IPS DF 6.9 (cell line): ENCODE measurements around the gene FCRL6.

Source experiments
- DNase-seq: peaks from one replicate; pipeline ENCODE4 v3.0.0-alpha.2; 2013; ENCODE audit warnings: low read depth, low spot score
- H3K27ac ChIP-seq: one replicate; pipeline ENCODE4 v1.5.1; 2013; ENCODE audit warnings: low read length, control low read depth
- H3K27me3 ChIP-seq: 2 replicates; pipeline ENCODE4 v1.6.1; 2013; ENCODE audit warnings: mild to moderate bottlenecking, low read length; ENCODE audit not compliant: control insufficient read depth, insufficient read depth
- H3K36me3 ChIP-seq: 2 replicates; pipeline ENCODE4 v1.6.1; 2013; ENCODE audit warnings: low read length; ENCODE audit not compliant: control insufficient read depth, insufficient read depth
- H3K4me1 ChIP-seq: 2 replicates; pipeline ENCODE4 v1.6.1; 2013; ENCODE audit warnings: low read length; ENCODE audit not compliant: control insufficient read depth, insufficient read depth
- H3K4me3 ChIP-seq: 2 replicates; pipeline ENCODE4 v1.5.1; 2013; ENCODE audit warnings: mild to moderate bottlenecking, low read length
- H3K9me3 ChIP-seq: 2 replicates; pipeline ENCODE4 v1.6.1; 2013; ENCODE audit warnings: low read length, inconsistent platforms; ENCODE audit not compliant: control insufficient read depth, insufficient read depth
- WGBS: extraction: QIAGEN DNeasy Blood & Tissue Kit; methylation state at CpG from one replicate; pipeline ENCODE4 v1.1.7; 2013; ENCODE audit warnings: mixed read lengths, missing lambda C conversion rate; ENCODE audit not compliant: insufficient read length, insufficient coverage; 5-methylcytosine and 5-hydroxymethylcytosine counted together

The FCRL6 gene

GRCh38 chr1:159802111-159802510 is at the start of gene FCRL6:
Gene FCRL6, plus strand, starts transcription at chr1:159802360. Its CDS starts 65 bp downstream, at chr1:159802425.
- H3K27me3 ChIP-seq: no peaks in the 10 kb centered on the region
- no CpG with 5 or more reads among the region's 8 CpGs for WGBS
- no peak within 1 kb of the TSS for H3K27ac ChIP-seq
- H3K4me3 ChIP-seq: no peak within 1 kb of the TSS
- no peak for DNase-seq
- H3K36me3 ChIP-seq: no peaks in the 10 kb centered on the region
- no peaks in the 10 kb centered on the region for H3K9me3 ChIP-seq
- no peaks in the 10 kb centered on the region for H3K4me1 ChIP-seq

DNA sequence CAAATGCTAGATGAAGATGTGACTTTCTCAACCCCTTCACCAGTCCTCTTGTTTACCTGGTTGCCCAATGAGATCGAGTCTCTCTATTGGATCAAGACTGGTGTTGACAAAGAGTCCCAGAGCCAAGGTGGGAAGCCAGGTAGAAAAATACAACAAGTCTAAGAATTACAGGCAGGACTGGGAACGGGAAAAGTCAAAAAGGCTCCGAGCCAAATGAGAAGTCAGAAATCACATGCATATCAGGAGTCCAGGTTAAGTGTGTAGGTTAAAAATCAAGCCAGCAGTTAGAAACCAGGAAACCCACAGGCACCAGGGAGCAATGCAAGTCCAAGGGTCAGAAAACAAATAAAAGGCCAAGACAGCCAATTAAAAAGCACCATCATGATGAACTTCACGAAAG is 48.8 kb upstream of the FCRL6 start:
- DNase-seq: no peak
- Histone ChIP-seq H3K36me3 (no peaks in the 10 kb centered on the region), H3K27ac (no peak overlapping the region), H3K4me3 (no peak overlapping the region), H3K4me1 (no peaks in the 10 kb centered on the region), H3K9me3 (no peaks in the 10 kb centered on the region), H3K27me3 (no peaks in the 10 kb centered on the region)
- no CpG with 5 or more reads among the region's 4 CpGs for WGBS

DNA sequence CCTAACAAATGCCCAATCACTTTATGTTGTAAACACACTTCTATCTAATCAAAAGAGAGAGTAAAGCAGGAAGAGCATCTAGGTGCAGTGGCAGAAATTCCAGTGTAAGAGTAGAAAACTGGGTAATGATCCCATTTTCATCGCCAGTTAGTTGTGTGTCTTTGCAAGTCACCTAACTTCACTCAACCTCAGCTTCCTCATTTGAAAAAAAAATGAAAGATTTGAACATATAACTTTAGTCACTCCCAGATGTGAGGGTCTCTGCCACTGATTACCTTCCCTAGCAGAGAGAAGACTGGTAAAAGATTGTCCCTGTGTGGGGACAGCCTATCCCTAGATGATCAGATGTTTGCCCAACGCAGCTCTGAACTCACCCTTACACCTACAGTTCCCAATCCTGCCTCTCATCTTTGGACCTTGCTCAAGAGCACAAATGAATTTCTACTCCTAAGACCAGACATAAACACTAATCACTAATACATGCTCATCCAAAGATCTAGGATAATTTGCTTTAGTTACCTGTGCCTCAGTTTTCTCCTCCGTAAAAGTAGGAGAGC is 46.6 kb upstream of the FCRL6 start:
- no CpG with 5 or more reads among the region's 3 CpGs for WGBS
- H3K4me3 ChIP-seq: no peak overlapping the region
- H3K4me1 ChIP-seq: no peaks in the 10 kb centered on the region
- no peaks in the 10 kb centered on the region for H3K27me3 ChIP-seq
- no peak overlapping the region for H3K27ac ChIP-seq
- H3K36me3 ChIP-seq: no peaks in the 10 kb centered on the region
- no peak for DNase-seq
- H3K9me3 ChIP-seq: no peaks in the 10 kb centered on the region

DNA sequence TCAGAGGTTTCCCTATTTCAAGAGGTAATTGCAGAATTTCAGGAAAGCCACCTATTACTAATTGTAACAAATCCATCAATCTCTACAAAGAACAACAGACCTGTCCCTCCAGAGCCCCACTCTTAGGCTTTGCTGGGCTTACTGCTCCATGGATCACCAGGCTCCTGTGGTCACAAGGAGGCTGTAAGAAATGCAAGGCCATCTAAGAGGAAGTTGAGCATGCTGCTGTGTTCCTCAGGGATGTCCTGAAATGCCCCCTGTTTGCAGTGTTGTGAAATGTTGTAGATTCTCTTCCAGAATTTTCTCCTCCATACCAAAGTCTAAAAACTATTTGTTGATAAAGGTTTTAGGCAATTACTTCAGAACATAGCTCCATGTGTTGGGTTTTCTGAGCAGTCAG is 45.8 kb upstream of the FCRL6 start:
- DNase-seq: no peak
- Histone ChIP-seq H3K36me3 (no peaks in the 10 kb centered on the region), H3K9me3 (no peaks in the 10 kb centered on the region), H3K27me3 (no peaks in the 10 kb centered on the region), H3K4me3 (no peak overlapping the region), H3K27ac (no peak overlapping the region), H3K4me1 (no peaks in the 10 kb centered on the region)

DNA sequence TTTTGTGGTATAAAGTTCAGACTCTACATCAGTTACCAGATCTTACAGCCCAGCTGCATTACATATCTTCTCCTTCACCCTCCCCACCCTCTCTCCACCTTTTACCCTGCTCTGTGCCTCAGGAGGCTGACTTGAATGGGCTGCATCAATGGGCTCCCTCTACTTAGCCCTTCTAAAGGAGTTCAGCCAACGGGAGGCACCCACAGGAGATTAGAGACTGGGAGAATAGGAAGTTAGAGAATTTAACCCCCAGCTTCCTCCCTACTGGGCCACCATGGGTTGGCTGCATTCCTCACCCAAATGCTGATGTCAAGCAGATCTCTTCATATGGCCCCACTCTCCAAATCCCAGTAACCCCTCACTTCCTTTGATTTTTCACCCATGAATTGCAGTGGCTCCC is 38.5 kb upstream of the FCRL6 start:
- H3K4me1 ChIP-seq: no peaks in the 10 kb centered on the region
- no peak for DNase-seq
- WGBS: no CpG with 5 or more reads among the region's 1 CpG
- H3K36me3 ChIP-seq: no peaks in the 10 kb centered on the region
- H3K27me3 ChIP-seq: no peaks in the 10 kb centered on the region
- H3K4me3 ChIP-seq: no peak overlapping the region
- no peaks in the 10 kb centered on the region for H3K9me3 ChIP-seq
- no peak overlapping the region for H3K27ac ChIP-seq

- H3K4me3 ChIP-seq: no peak overlapping the region
- no peak overlapping the region for H3K27ac ChIP-seq
- no peaks in the 10 kb centered on the region for H3K9me3 ChIP-seq
- no peaks in the 10 kb centered on the region for H3K27me3 ChIP-seq
- H3K4me1 ChIP-seq: no peaks in the 10 kb centered on the region
- WGBS: no CpG with 5 or more reads among the region's 3 CpGs
- no peak for DNase-seq
- H3K36me3 ChIP-seq: no peaks in the 10 kb centered on the region
Measured at GRCh38 chr1:159765806-159766205, 36.4 kb upstream of the FCRL6 start.

DNA sequence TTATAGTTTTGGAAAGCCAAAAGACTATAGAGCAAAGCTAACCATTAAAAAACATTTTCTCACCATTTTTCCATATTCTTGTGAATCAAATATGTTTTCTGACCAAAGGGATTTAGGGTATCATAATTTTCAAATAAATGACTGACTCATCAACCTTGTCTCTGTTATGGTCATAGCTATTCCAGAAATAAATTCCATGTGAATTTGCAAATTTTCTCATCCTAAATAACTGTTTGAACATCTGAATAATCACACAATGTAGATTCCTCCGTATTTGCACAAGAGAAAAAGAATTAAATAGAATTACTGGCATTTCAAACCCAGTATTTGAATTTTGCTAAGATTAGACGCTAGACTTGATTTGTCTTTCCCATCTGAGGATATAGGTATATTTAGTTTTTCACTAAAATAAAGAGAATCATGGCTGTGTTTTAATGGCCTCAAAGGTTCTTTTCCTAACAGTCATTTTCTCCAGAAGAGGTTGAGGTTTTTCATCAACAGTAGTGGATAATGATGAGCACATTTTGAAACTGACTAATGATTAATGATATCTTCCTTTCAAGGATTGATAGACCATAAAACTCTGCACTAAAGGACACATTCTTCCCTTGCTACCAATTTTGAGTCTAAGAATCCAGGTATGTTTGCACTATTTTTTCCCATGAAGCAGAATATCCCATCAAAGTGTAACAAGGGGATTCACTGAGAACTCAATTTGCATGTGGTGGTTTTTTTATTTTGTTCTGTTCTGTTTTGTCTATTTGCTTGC is 30.8 kb upstream of the FCRL6 start:
- H3K9me3 ChIP-seq: no peaks in the 10 kb centered on the region
- DNase-seq: no peak
- no peaks in the 10 kb centered on the region for H3K4me1 ChIP-seq
- no peaks in the 10 kb centered on the region for H3K36me3 ChIP-seq
- WGBS: no CpG with 5 or more reads among the region's 2 CpGs
- no peaks in the 10 kb centered on the region for H3K27me3 ChIP-seq
- H3K4me3 ChIP-seq: no peak overlapping the region
- H3K27ac ChIP-seq: no peak overlapping the region

DNA sequence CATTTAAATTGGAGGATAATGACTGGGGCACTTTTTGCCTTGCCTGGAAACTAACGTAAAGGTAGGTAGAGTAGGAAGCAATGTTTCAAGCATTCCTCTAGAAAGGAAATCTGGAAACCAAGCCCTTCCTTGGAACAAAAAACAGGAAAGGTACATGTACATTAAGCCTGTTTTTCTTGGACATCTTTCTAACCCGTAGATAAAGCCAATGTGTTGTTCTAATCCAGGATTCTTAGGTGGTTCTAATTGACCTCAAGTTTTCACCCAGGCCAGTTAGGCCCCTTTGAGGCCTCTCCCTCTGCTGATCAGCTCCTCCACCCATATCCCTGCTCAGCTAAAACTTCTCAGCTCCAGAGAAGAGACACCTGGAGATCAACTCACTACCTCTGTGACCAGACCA is 27.7 kb upstream of the FCRL6 start:
- Histone ChIP-seq H3K4me1 (no peaks in the 10 kb centered on the region), H3K9me3 (no peaks in the 10 kb centered on the region), H3K36me3 (no peaks in the 10 kb centered on the region), H3K27ac (no peak overlapping the region), H3K4me3 (no peak overlapping the region), H3K27me3 (no peaks in the 10 kb centered on the region)
- no peak for DNase-seq
- no CpG with 5 or more reads among the region's 2 CpGs for WGBS

GRCh38 chr1:159775716-159776115 is 26.4 kb upstream of the FCRL6 start:
- H3K4me3 ChIP-seq: no peak overlapping the region
- H3K27ac ChIP-seq: no peak overlapping the region
- no peaks in the 10 kb centered on the region for H3K36me3 ChIP-seq
- H3K9me3 ChIP-seq: no peaks in the 10 kb centered on the region
- no peak for DNase-seq
- H3K4me1 ChIP-seq: no peaks in the 10 kb centered on the region
- H3K27me3 ChIP-seq: no peaks in the 10 kb centered on the region
- no CpG with 5 or more reads among the region's 2 CpGs for WGBS

DNA sequence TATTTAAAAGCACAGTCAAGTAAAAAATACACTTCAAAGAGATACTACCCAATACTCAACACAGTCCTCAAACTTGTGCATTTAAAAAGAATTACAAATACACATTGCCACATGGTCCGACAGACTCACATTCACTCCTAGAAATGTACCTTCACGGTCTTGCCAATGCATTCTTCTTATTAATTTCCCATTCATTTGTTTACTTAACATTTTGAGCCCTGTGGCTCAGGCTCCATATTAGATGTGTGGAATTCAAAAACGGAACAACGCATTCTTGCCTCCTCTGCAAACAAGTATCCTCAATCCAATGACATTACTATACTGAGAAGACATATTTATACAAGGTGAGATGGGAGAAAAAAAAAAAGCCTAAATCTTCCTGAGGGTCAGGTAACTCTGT is 23.9 kb upstream of the FCRL6 start:
- no peaks in the 10 kb centered on the region for H3K36me3 ChIP-seq
- WGBS: no CpG with 5 or more reads among the region's 4 CpGs
- H3K4me3 ChIP-seq: no peak overlapping the region

DNA sequence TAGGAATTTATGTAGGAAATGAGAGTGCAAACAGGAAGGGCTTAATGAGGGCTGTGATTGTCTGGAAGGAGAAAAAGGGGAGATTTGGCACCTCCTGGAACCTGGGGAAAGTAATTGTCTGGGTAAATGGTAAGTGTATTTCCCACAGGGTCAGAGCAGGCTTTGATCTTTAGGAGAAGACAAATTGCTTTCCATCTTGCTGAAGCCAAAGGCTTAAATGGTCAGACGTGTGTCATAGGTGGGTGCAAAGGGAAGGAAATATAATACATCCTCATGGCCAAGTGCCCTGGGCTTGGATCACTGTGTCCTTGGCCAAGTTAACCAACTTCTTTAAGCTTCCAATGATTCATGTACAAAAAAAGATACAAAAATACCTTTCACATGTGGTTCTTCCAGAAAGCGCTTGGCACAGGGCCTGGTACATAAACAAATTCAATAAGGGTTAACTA is 22.7 kb upstream of the FCRL6 start:
- no peaks in the 10 kb centered on the region for H3K36me3 ChIP-seq
- no peaks in the 10 kb centered on the region for H3K27me3 ChIP-seq
- no peak for DNase-seq
- no peak overlapping the region for H3K27ac ChIP-seq
- WGBS: no CpG with 5 or more reads among the region's 2 CpGs
- H3K4me1 ChIP-seq: peaks cover 5% of the 10 kb centered on the region
- no peaks in the 10 kb centered on the region for H3K9me3 ChIP-seq
- H3K4me3 ChIP-seq: no peak overlapping the region

More for the DNA sequence above, 23.9 kb upstream of the FCRL6 start:
- Histone ChIP-seq H3K4me1 (peaks cover 3% of the 10 kb centered on the region), H3K9me3 (no peaks in the 10 kb centered on the region), H3K27ac (no peak overlapping the region), H3K27me3 (no peaks in the 10 kb centered on the region)
- DNase-seq: no peak
